HG03060 (cell line): ENCODE data around the gene CDH18.

Source experiments
- ATAC-seq: cut with Tn5 transposase; IDR thresholded peaks from one replicate; pipeline ENCODE4 v1.9.1; 2021; ENCODE audit warnings: low read depth, moderate number of reproducible peaks; ENCODE audit not compliant: unreplicated experiment

CDH18 gene

DNA sequence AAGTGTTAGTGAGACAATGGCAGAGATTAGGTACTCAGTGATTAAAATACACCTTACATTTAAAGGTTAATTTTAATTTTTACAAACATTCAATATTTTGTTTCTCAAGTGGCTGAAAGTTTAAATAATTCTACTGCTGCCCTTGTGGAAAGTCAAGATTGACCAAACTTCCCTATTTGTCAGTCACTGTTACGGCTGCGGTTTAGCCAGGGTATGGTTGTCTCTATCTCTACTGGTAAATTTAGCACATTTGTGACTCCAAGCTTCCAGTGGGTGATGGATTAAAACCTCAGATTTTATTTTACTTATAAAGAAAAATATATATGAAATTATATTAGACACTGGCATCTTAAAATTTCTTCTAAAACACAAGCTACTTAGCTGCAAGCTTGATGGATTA, 368.4 kb downstream of the CDH18 start:
- ATAC-seq = no peak

DNA sequence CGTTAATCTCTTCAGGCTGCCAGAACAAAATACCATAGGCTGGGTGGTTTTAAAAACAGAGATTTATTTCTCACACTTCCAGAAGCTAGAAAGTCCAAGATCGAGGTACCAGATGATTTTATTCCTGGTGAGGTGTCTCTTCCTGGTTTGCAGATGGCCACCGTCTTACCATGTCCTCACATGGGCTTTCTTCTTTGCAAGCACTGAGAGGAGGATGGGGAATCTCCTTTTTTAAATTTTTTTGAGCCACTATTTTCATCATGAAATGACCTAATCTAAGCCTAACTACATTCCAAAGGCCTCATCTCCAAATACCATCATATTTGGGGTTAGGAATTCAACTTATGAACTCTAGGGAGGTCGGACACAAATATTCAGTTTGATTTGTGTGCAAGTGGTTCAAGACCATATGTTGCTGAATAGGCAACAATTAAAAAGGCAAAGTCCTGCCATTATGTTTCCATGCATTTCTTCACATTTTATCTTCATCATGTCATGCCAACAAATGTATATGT, 371.2 kb downstream of the CDH18 start:
- ATAC-seq = no peak

- ATAC-seq = no peak
These were observed 372.3 kb downstream of the CDH18 start for GRCh38 chr5:19615661-19616060.

DNA sequence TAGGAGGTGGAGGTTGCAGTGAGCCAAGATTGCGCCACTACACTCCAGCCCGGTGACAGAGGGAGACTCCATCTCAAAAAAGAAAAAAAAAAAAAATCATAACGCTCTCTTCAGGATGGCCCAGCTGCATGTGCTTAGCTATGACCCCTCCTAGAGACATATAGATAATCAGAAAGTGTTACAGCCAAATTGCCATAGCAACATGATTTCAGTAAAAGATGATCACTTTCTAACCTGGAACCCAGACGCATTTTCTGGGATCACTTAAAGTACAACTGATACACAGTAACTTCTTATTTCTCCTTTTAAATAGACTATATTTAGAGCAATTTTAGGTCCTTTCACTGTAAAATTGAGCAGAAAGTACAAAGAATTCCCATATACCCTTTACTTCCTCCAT, 372.9 kb downstream of the CDH18 start:
- ATAC-seq = no peak

- no peak for ATAC-seq
These were observed 379.5 kb downstream of the CDH18 start for GRCh38 chr5:19608444-19609002.

GRCh38 chr5:19605846-19606407, 382.1 kb downstream of the CDH18 start:
- no peak for ATAC-seq

DNA sequence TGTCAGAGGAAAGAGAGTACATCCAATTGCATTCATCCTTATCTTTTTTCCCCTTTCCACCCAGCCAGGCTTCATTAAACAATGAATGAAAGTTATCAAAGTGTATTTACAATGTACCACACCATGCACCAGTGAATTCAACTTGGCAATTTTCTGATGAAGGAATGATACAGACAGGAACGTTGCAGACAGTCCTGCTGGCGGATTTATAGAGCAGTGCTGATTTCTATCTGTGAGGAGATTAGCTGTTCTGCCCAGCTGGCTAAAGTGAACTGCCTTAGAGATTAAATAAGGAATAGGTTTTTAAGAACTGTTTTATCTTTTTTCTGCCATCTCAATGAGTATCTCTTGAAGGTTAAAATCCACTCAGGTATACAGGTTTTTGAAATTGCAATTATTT, 403.9 kb downstream of the CDH18 start:
- ATAC-seq = no peak

DNA sequence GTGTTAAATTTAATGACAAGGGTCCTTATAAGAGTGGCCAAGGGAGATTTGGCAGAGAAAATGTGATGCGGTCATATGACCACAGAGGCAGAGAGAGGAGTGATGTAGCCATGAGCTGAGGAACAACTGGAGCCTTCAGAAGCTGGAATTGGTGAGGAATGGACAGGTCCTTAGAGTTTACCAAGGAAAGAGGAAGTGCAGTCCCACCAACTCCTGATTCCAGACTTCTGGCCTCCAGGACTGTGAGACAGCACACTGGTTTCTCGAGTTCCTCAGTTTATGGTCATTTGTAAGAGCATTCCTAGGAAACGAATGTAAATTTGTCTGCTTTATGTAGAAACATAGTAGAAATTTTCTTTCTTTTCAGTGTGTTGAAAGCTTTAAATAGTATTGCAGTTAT, 410.1 kb downstream of the CDH18 start:
- ATAC-seq = no peak

DNA sequence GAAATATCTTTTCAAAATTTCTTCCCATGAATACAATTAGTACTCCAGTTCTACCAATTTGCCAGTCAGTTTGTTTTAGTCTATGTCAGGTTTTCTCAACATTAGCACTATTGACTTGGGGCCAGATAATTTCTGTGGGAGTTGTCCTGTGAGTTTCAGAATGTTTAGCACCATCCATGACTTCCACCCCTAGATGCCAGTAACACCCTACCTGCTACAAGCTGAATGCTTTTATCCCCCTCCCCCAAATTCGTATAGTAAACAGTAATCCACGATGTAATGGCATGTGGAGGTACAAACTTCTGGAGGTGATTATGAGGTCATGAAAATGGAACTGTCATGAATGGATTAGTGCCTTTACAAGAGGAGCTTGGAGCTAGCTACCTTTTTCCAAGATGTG, 420.0 kb downstream of the CDH18 start:
- no peak for ATAC-seq

GRCh38 chr5:19565466-19565865, 422.5 kb downstream of the CDH18 start:
- ATAC-seq = no peak

DNA sequence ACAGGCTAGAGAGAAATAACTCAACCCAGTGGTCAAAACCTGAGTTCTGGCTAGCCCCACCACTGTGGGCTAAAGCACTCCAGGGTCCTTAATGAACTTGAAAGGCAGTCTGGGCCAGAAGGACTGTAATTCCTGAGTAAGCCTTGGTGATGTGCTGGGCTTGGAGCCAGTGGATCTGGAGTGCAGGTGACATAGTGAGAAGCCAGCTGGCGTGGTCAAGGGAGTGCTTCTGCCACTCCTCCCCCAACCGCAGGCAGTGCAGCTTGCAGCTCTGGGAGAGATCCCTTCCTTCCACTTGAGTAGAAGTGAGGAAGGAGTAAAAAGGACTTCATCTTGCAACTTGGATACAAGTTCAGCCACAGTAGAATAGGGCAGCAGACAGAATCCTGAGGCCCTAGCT, 424.0 kb downstream of the CDH18 start:
- ATAC-seq = no peak

- no peak for ATAC-seq
These were observed 432.1 kb downstream of the CDH18 start for GRCh38 chr5:19555876-19556275.

DNA sequence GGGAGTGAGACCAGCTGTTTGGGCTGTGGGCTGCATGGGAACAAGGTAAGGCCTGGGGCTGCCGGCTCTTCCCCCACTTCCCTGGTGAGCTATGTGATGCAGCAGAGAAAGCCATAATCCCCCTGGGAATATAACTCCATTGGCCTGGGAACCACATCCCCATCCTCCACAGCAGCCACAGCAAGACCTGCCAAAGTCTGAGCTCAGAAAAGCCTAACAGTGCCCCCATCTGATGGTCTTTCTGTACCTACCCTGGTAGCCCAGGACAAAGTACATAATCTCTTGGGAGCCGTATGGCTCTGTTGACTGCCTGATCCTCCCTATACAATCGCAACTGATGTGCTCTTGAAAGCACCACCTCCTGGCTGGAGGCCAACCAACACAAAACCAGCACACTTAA, 432.6 kb downstream of the CDH18 start:
- no peak for ATAC-seq

- ATAC-seq = no peak
These were observed 433.5 kb downstream of the CDH18 start for GRCh38 chr5:19554524-19554923.

DNA sequence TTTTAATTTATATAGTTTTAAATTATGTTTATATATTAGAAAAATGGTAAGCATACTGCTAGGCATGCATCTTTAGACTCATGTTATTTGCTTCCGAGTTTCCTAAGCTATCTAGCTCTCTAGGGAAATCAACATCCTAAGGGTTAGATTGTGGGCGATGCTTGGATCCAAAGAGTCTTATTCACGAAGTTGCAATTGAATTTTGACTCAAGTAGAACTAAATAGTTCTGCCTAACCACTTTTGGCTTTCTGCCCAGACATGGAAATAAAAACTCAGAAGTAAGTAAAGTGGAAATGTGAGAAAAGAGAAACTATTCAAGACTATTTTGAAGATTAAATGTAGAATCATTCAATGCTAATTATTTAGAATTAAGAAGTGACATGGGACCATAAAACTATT, 440.4 kb downstream of the CDH18 start:
- no peak for ATAC-seq

DNA sequence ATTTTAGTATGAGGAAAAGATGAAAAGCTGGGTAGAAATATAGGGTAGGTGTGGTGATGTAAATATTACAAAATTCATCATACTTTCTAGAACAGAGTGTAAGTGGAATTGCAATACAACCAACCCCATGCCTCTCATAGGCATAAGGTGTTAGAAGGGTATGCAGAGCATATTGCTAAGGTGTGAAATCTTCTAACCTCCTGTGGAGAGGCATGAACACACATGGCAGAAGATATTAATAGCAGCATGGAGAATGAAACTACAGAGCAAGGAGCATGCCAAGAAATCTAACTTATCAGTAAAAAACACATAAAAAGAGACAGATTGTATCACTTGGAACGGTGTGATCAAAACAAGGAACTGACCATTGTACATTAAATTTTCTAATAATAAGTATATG, 441.5 kb downstream of the CDH18 start:
- no peak for ATAC-seq

DNA sequence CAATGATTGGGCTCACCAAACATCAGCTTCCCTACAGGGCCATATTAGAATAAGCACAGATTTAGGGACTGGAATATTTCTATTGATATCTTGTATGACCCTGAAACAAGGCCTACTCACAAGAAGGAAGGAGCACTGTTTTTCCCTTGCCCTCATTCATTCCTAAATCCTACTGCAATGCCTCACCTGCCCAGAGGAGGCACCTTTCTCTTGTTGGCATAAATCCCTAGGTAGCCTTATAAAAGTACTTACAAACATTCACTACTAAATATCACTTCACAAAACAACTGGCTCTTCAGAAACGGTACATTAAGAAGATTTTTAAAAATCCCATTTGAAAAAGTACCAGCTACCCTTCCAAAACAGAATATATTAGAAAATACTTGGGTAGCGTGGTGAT, 449.4 kb downstream of the CDH18 start:
- no peak for ATAC-seq

DNA sequence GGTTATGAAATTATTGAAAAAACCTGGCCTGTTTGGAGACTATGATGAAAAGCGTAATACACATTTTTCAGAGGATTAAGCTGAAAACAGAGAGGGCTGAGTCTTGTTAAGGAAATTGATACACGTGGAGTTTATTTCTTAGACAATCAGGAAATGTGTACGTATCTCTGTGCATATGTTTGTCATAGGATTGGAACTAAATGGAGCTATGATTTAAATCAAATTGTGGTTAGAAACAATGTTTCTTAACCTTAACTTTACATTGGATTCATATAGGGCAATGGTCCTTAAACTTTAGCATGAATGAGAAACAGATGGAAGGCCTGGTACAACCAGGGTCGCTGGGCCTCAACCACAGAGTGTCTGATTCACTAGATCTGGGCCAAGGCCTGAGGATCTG, 451.6 kb downstream of the CDH18 start:
- no peak for ATAC-seq

GRCh38 chr5:19534751-19535150, 453.2 kb downstream of the CDH18 start:
- ATAC-seq = no peak

DNA sequence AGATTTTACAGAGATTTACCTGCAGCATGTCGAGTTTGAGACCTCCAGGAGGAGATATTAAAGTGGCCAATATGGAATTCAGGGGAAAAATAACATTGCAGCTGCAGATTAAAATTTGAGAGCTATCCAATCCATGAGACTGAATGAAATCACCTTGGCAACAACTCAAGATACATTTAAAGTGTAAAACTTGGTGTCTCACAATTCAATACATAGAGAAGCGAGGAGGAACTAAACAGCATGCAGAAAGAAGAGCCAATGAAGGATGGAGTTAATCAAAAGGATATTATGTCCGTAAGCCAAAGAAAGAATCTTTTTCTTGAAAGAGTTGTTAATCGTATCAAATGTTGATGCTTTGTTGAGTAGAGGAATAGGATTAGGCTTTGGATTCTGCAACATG, 455.1 kb downstream of the CDH18 start:
- ATAC-seq = no peak

GRCh38 chr5:19531374-19531952, 456.5 kb downstream of the CDH18 start:
- ATAC-seq = no peak

DNA sequence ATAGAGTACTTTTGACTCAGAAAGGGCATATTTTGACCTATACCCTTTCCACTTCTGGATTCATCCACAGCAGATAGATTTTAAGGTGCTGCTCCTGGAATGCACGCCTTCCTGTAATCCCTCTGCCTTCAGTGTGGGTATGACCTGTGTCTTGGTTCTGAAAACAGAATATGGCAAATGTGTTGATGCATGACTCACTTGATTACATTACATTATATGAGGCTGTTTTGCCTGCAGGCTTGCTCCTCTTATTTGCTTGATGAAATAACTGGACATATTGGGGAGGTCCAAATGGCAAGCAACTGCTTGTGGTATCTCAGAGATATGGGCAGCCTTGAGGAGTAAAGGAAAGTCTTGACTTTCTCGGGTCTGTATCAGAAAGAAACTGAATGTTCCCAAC, 468.6 kb downstream of the CDH18 start:
- ATAC-seq = no peak
